BE2C (cell line): ENCODE measurements around the gene ENGASE.

ENCODE experiments used
- DNase-seq: peaks from one replicate; pipeline ENCODE4 v3.0.0-alpha.2; 2020
- H3K27me3 ChIP-seq: fragments of 250-450 bp; sonication (Bioruptor Pico); 2 replicates; pipeline ENCODE4 v1.5.1; 2020; ENCODE audit warnings: mild to moderate bottlenecking
- H3K36me3 ChIP-seq: fragments of 250-450 bp; sonication (Bioruptor Pico); 2 replicates; pipeline ENCODE4 v1.5.1; 2020; ENCODE audit warnings: mild to moderate bottlenecking
- H3K4me1 ChIP-seq: fragments of 250-450 bp; sonication (Bioruptor Pico); 2 replicates; pipeline ENCODE4 v1.5.1; 2020
- H3K4me3 ChIP-seq: 2 replicates; pipeline ENCODE4 v1.5.1; 2011; ENCODE audit warnings: low read depth, low read length
- H3K9me3 ChIP-seq: fragments of 250-450 bp; sonication (Bioruptor Pico); 2 replicates; pipeline ENCODE4 v1.5.1; 2020
- TF ChIP-seq, protein P1 (sequence below): IDR thresholded peaks from 2 replicates; pipeline ENCODE4 v1.5.1; 2012; ENCODE audit warnings: mild to moderate bottlenecking, low read depth, low read length

Gene ENGASE

GRCh38 chr17:79104898-79105600 is 30.4 kb downstream of the ENGASE start:
- no peaks in the 10 kb centered on the region for H3K4me1 ChIP-seq
- no peak for DNase-seq
- TF ChIP-seq, protein P1, sequence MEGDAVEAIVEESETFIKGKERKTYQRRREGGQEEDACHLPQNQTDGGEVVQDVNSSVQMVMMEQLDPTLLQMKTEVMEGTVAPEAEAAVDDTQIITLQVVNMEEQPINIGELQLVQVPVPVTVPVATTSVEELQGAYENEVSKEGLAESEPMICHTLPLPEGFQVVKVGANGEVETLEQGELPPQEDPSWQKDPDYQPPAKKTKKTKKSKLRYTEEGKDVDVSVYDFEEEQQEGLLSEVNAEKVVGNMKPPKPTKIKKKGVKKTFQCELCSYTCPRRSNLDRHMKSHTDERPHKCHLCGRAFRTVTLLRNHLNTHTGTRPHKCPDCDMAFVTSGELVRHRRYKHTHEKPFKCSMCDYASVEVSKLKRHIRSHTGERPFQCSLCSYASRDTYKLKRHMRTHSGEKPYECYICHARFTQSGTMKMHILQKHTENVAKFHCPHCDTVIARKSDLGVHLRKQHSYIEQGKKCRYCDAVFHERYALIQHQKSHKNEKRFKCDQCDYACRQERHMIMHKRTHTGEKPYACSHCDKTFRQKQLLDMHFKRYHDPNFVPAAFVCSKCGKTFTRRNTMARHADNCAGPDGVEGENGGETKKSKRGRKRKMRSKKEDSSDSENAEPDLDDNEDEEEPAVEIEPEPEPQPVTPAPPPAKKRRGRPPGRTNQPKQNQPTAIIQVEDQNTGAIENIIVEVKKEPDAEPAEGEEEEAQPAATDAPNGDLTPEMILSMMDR, result peak; percentile 19
- H3K4me3 ChIP-seq, result no peak overlapping the region
- H3K36me3 ChIP-seq, result no peaks in the 10 kb centered on the region
- peaks cover 28% of the 10 kb centered on the region for H3K27me3 ChIP-seq
- no peaks in the 10 kb centered on the region for H3K9me3 ChIP-seq

DNA sequence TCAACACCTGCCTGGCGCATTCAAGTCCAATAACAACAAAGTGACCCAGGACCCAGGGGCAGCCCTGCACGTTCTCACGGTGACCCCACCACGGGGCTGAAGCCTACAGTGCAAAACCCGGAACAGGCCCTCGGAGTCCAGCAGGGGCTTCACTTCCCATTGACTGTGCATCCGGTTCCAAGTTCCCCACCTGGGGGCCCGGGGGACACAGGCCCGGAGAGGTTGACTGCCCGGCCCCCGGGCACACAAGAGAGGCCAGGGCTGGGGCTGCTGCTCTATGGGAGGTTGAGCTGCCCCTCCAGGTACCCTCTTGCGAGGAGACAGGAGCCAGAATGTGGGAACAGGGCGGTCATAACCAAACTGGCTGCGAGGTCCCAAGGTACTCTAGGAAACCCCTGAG is 31.3 kb downstream of the ENGASE start:
- Histone ChIP-seq H3K4me1 (no peaks in the 10 kb centered on the region), H3K4me3 (no peak overlapping the region), H3K36me3 (no peaks in the 10 kb centered on the region), H3K27me3 (peaks cover 20% of the 10 kb centered on the region), H3K9me3 (no peaks in the 10 kb centered on the region)
- TF ChIP-seq, protein P1, result no peak
- DNase-seq, result no peak

GRCh38 chr17:79106958-79107357 is 32.3 kb downstream of the ENGASE start:
- Histone ChIP-seq H3K4me1 (no peaks in the 10 kb centered on the region), H3K36me3 (no peaks in the 10 kb centered on the region), H3K9me3 (no peaks in the 10 kb centered on the region), H3K27me3 (peaks cover 13% of the 10 kb centered on the region), H3K4me3 (no peak overlapping the region)
- TF ChIP-seq, protein P1, result no peak
- DNase-seq, result no peak

GRCh38 chr17:79107499-79108231 is 33.0 kb downstream of the ENGASE start:
- no peak overlapping the region for H3K4me3 ChIP-seq
- TF ChIP-seq, protein P1, result no peak
- no peak for DNase-seq
- no peaks in the 10 kb centered on the region for H3K36me3 ChIP-seq
- no peaks in the 10 kb centered on the region for H3K9me3 ChIP-seq
- peaks cover 6% of the 10 kb centered on the region for H3K27me3 ChIP-seq
- H3K4me1 ChIP-seq, result no peaks in the 10 kb centered on the region

GRCh38 chr17:79108232-79108850 is 33.7 kb downstream of the ENGASE start:
- H3K9me3 ChIP-seq, result no peaks in the 10 kb centered on the region
- H3K4me3 ChIP-seq, result no peak overlapping the region
- H3K4me1 ChIP-seq, result no peaks in the 10 kb centered on the region
- TF ChIP-seq, protein P1, result no peak
- no peak for DNase-seq
- H3K36me3 ChIP-seq, result no peaks in the 10 kb centered on the region
- peaks cover 5% of the 10 kb centered on the region for H3K27me3 ChIP-seq
